ENCODE measurements around the gene DAB1. TPM values are rescaled to one million over a fixed set of nuclear protein-coding genes. Genes with fewer than 3 reads are reported as not detected.

Gene DAB1
- total RNA-seq, 4 donors from 2014 or later: 0.48 to 1.2 TPM; not detected in 2

- DNase-seq: no peak
- TF ChIP-seq EP300 (IDR thresholded peaks at IDR 0.05; ENCODE audit: low read depth) (no peak), CTCF (IDR thresholded peaks at IDR 0.05) (no peak), POLR2A (IDR thresholded peaks at IDR 0.05) (no peak), POLR2AphosphoS5 (IDR thresholded peaks at IDR 0.05) (no peak)
- no peaks in the 10 kb centered on the region for H3K27me3 ChIP-seq
- intact Hi-C loops (cut with DNase I; ENCODE audit: low total_unique reads) (no loop called here), in situ Hi-C loops (cut with MboI; ENCODE audit: low pct_ligation_motif_present in 1 of 4, low pct_unique_long_range_greater_than_20kb in 1 of 4, low sequenced_read_pairs in 3 of 4) (no loop called here)
- no peak overlapping the region for H3K4me3 ChIP-seq
- H3K27ac ChIP-seq: no peak overlapping the region
- H3K36me3 ChIP-seq: no peaks in the 10 kb centered on the region
- H3K4me1 ChIP-seq: no peaks in the 10 kb centered on the region
- 86% methylated on average over 5 of the region's 5 CpGs for WGBS, 2 donors (ENCODE audit: low coverage in 1 of 2)
- H3K9me3 ChIP-seq: no peaks in the 10 kb centered on the region
These were observed 344.3 kb downstream of the DAB1 start for GRCh38 chr1:57079454-57080157.

- H3K4me3 ChIP-seq: no peak overlapping the region
- no peak for TF ChIP-seq EP300 (IDR thresholded peaks at IDR 0.05; ENCODE audit: low read depth)
- no peak for TF ChIP-seq POLR2AphosphoS5 (IDR thresholded peaks at IDR 0.05)
- no peak for TF ChIP-seq POLR2A (IDR thresholded peaks at IDR 0.05)
- TF ChIP-seq CTCF (IDR thresholded peaks at IDR 0.05): no peak
- no peaks in the 10 kb centered on the region for H3K9me3 ChIP-seq
- in situ Hi-C loops (cut with MboI; ENCODE audit: low pct_ligation_motif_present in 1 of 4, low pct_unique_long_range_greater_than_20kb in 1 of 4, low sequenced_read_pairs in 3 of 4): no loop called here
- no peaks in the 10 kb centered on the region for H3K27me3 ChIP-seq
- WGBS, 2 donors (ENCODE audit: low coverage in 1 of 2): 70 to 71% methylated on average over 8 of the region's 8 CpGs
- H3K4me1 ChIP-seq: peaks cover 0 to 3% (median 0%) of the 10 kb centered on the region in 4 donors
- no peak overlapping the region for H3K27ac ChIP-seq
- intact Hi-C loops (cut with DNase I; ENCODE audit: low total_unique reads): no loop called here
- no peaks in the 10 kb centered on the region for H3K36me3 ChIP-seq
- DNase-seq: no peak
These were observed 351.3 kb downstream of the DAB1 start for GRCh38 chr1:57072401-57073110.

- Histone ChIP-seq H3K9me3 (no peaks in the 10 kb centered on the region), H3K27me3 (no peaks in the 10 kb centered on the region), H3K36me3 (no peaks in the 10 kb centered on the region), H3K4me1 (peaks cover 0 to 3% (median 0%) of the 10 kb centered on the region in 4 donors), H3K27ac (no peak overlapping the region), H3K4me3 (no peak overlapping the region)
- 58% methylated on average over 3 of the region's 3 CpGs for WGBS, 2 donors (ENCODE audit: low coverage in 1 of 2)
- no peak for DNase-seq
- no peak for TF ChIP-seq POLR2A (IDR thresholded peaks at IDR 0.05)
- TF ChIP-seq CTCF (IDR thresholded peaks at IDR 0.05): no peak
- TF ChIP-seq EP300 (IDR thresholded peaks at IDR 0.05; ENCODE audit: low read depth): no peak
- TF ChIP-seq POLR2AphosphoS5 (IDR thresholded peaks at IDR 0.05): no peak
- in situ Hi-C loops (cut with MboI; ENCODE audit: low pct_ligation_motif_present in 1 of 4, low pct_unique_long_range_greater_than_20kb in 1 of 4, low sequenced_read_pairs in 3 of 4): no loop called here
- intact Hi-C loops (cut with DNase I; ENCODE audit: low total_unique reads): no loop called here
These were observed 356.0 kb downstream of the DAB1 start for GRCh38 chr1:57067863-57068262.

- intact Hi-C loops (cut with DNase I; ENCODE audit: low total_unique reads): no loop called here
- DNase-seq: no peak
- no peaks in the 10 kb centered on the region for H3K9me3 ChIP-seq
- H3K36me3 ChIP-seq: no peaks in the 10 kb centered on the region
- no peaks in the 10 kb centered on the region for H3K27me3 ChIP-seq
- peaks cover 0 to 3% (median 0%) of the 10 kb centered on the region in 4 donors for H3K4me1 ChIP-seq
- H3K27ac ChIP-seq: no peak overlapping the region
- in situ Hi-C loops (cut with MboI; ENCODE audit: low pct_ligation_motif_present in 1 of 4, low pct_unique_long_range_greater_than_20kb in 1 of 4, low sequenced_read_pairs in 3 of 4): no loop called here
- 73% methylated on average over 4 of the region's 4 CpGs; no CpG with 5 or more reads in 1 of the 2 donors for WGBS, 2 donors (ENCODE audit: low coverage in 1 of 2)
- TF ChIP-seq EP300 (IDR thresholded peaks at IDR 0.05; ENCODE audit: low read depth): no peak
- TF ChIP-seq POLR2AphosphoS5 (IDR thresholded peaks at IDR 0.05): no peak
- no peak for TF ChIP-seq POLR2A (IDR thresholded peaks at IDR 0.05)
- no peak for TF ChIP-seq CTCF (IDR thresholded peaks at IDR 0.05)
- no peak overlapping the region for H3K4me3 ChIP-seq
These were observed 356.8 kb downstream of the DAB1 start for GRCh38 chr1:57066980-57067610.

Data from transverse colon (tissue), 4 donors.